ENCODE results near the gene HERPUD1. TPM values are rescaled to one million over a fixed set of nuclear protein-coding genes. Genes with fewer than 3 reads are reported as not detected.
"Not testable (repeated sequence)": the region's sequence is repeated elsewhere in the genome, so short reads cannot be mapped to it uniquely, and the experiment has no call there.

Gene HERPUD1
- polyA plus RNA-seq, 1 experiment, result 306 TPM

DNA sequence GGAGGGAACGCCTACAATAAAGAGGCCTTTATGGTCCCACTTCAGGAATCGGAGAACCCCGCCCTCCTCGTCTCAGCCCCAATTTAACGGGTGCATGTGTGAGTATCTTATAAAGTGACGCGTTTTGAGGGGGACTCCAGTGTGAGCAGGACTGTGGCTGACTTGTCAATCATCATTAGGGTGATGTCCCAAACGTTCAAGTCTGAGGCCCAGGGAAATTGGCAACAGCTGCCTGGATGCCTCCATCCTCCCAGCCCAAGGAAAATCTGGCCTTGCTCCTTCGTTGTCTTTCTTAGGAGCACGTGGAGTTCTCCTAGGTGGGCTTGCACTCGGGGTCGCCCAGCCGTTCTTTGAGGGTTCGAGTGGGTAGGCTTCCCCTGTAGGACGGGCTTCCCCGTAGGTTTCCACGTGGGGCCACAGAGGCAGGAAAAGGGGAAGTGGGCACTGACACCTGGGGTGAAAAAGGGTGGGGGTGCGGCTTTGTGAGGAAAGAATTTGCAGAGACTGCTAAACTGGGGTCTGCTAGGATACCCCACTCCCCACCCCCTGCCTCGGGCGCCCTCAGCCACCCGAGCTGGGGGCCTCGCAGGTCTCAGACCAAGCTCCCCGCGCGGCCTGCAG, 561 bp upstream of the HERPUD1 start:
- CTCF ChIA-PET, result interaction anchor here (0.7 to 1.6 kb wide), 5 partner anchors 11 to 138 kb away, joined by 3 to 5 read pairs (median 3); no protein-coding TSS in a partner anchor
- TF ChIP-seq, protein P1, sequence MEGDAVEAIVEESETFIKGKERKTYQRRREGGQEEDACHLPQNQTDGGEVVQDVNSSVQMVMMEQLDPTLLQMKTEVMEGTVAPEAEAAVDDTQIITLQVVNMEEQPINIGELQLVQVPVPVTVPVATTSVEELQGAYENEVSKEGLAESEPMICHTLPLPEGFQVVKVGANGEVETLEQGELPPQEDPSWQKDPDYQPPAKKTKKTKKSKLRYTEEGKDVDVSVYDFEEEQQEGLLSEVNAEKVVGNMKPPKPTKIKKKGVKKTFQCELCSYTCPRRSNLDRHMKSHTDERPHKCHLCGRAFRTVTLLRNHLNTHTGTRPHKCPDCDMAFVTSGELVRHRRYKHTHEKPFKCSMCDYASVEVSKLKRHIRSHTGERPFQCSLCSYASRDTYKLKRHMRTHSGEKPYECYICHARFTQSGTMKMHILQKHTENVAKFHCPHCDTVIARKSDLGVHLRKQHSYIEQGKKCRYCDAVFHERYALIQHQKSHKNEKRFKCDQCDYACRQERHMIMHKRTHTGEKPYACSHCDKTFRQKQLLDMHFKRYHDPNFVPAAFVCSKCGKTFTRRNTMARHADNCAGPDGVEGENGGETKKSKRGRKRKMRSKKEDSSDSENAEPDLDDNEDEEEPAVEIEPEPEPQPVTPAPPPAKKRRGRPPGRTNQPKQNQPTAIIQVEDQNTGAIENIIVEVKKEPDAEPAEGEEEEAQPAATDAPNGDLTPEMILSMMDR (IDR thresholded peaks at IDR 0.05; ENCODE audit: insufficient read depth, low read depth, low read length), result no peak
- no peak for DNase-seq (ENCODE audit: low read depth)

DNA sequence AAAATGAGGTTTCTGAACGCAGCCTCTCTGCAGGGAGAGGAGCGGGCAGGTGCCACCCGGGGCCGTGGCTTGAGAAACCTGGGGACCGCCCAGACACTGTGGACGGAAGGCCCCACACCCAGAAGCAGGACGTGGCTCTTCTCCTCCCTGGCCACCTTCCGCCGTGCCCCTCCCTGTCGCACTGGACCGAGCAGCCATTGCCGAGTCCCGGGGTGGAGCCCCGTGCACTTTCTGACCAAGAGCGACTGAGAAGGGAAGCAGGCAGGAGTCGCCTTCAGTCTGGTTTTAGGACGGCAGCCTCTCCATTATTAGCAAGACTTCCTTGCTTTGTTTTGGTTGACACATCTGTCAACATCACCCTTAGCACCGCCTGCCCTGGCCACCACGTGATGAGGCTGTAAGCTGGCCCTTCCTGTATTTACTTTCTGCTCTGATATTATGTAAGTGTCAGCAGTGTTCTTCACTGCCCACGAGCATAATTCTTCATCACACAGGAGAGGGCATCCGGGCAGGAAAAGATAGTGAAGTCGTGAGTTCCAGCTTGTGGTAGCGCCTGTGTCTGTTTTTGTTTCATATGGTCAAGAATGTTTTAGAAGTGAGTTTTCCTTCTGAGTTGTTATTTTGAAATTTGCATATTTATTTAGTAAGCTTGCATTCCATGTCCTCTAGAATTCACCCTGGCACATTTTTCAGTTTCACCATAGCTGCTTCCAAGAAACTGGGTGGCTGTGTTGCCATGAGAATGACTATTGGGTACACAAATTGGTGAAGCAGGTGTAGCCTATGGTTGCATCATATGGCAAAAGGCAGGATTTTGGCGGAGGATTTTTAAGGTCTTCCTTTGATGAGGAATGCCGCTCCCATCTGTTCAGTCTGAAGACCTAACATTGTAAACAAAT, 1.0 kb downstream of the HERPUD1 start:
- DNase-seq (ENCODE audit: low read depth), result no peak
- Histone ChIP-seq H3K36me3 (ENCODE audit: control insufficient read depth, insufficient read depth, low read length) (peaks cover 5% of the 10 kb centered on the region), H3K4me3 (ENCODE audit: low read depth, low read length) (peak overlapping the region; percentile 100), H3K27me3 (ENCODE audit: control insufficient read depth, insufficient read depth, low read length) (no peaks in the 10 kb centered on the region)
- TF ChIP-seq, protein P1 (IDR thresholded peaks at IDR 0.05; ENCODE audit: insufficient read depth, low read depth, low read length), result no peak
- ChIA-PET CTCF (interaction anchor here (0.8 to 2.0 kb wide), 6 partner anchors 12 to 140 kb away, joined by 3 to 7 read pairs (median 4); no protein-coding TSS in a partner anchor), POLR2A (interaction anchor here (0.6 to 1.2 kb wide), 2 partner anchors 20 to 108 kb away, joined by 3 to 4 read pairs; no protein-coding TSS in a partner anchor)

More for the DNA sequence above, 561 bp upstream of the HERPUD1 start:
- POLR2A ChIA-PET, result interaction anchor here (0.6 to 0.8 kb wide), 9 partner anchors 12 to 108 kb away, joined by 3 to 16 read pairs (median 4); no protein-coding TSS in a partner anchor
- no peaks in the 10 kb centered on the region for H3K27me3 ChIP-seq (ENCODE audit: control insufficient read depth, insufficient read depth, low read length)
- peaks cover under 1% of the 10 kb centered on the region for H3K36me3 ChIP-seq (ENCODE audit: control insufficient read depth, insufficient read depth, low read length)
- H3K4me3 ChIP-seq (ENCODE audit: low read depth, low read length), result peak overlapping the region; percentile 100

DNA sequence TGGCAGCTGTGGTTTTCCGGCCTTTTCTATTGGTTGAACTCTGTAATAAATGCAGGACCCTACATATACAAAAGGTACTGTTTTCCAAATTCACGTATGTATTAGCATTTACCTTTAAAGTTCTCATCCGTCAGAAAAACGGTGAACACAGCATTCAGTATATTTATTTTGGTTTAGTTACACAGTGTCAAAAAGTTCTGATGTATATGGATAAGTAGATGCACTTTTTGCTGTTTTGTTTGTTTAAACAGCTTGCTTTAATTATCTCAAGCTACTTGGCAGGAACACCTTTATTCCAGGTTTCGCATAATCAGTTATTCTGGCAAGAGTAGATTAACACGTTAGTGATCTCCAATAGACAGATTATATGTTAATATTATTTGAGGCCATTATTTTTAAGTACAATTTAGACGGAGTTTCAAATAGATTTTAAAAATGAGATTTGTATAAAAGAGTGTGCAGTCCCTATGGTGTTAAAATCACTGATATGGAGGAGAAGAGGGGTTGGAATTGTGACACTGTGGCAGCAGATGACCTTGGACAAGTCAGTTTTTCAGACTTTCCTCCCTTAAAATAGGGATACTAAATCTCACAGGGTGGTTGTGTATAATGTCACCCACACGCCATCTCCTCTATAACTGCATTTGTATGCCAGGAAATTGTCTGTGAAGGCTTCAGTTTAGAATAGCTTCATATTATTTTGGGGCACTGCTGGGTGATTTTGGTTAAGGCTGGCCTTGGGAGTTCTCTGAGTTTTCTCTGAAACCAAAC, 2.1 kb downstream of the HERPUD1 start:
- Histone ChIP-seq H3K4me3 (ENCODE audit: low read depth, low read length) (peak overlapping the region; percentile 100), H3K36me3 (ENCODE audit: control insufficient read depth, insufficient read depth, low read length) (peaks cover 13% of the 10 kb centered on the region), H3K27me3 (ENCODE audit: control insufficient read depth, insufficient read depth, low read length) (no peaks in the 10 kb centered on the region)
- TF ChIP-seq, protein P1 (IDR thresholded peaks at IDR 0.05; ENCODE audit: insufficient read depth, low read depth, low read length), result no peak
- DNase-seq (ENCODE audit: low read depth), result no peak
- POLR2A ChIA-PET, result interaction anchor here (0.6 to 0.8 kb wide), 5 partner anchors 14 to 110 kb away, joined by 3 to 16 read pairs (median 4); no protein-coding TSS in a partner anchor
- CTCF ChIA-PET, result interaction anchor here (1.0 to 2.0 kb wide), 4 partner anchors 11 to 141 kb away, joined by 3 to 7 read pairs (median 4); no protein-coding TSS in a partner anchor

DNA sequence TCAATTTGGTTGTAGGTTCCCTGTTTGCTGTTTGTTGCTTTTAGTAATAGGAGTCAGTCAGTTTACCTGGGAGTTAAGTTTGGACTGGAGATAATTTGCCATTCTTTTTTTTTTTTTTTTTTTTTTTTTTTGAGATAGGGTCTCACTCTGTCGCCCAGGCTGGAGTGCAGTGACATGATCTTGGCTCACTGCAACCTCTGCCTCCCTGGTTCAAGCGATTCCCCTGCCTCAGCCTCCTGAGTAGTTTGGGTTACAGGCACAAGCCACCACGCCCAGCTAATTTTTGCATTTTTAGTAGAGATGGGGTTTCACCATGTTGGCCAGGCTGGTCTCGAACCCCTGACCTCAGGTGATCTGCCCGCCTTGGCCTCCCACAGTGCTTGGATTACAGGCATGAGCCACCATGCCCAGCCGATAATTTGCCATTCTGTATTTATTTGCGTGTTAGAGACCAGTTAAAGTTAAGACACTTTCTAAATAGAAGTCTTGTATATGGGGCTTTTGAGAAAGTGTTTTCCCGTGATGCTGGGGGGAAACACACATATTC, 2.7 kb downstream of the HERPUD1 start:
- not testable (repeated sequence) for DNase-seq (ENCODE audit: low read depth); H3K27me3 ChIP-seq (ENCODE audit: control insufficient read depth, insufficient read depth, low read length)
- ChIA-PET POLR2A (interaction anchor here (0.7 to 0.8 kb wide), 3 partner anchors 24 to 54 kb away, joined by 4 to 16 read pairs (median 12); no protein-coding TSS in a partner anchor), CTCF (interaction anchor here (1.0 to 2.0 kb wide), 2 partner anchors 111 to 141 kb away, joined by 3 to 6 read pairs; no protein-coding TSS in a partner anchor)
- Histone ChIP-seq H3K36me3 (ENCODE audit: control insufficient read depth, insufficient read depth, low read length) (peaks cover 15% of the 10 kb centered on the region), H3K4me3 (ENCODE audit: low read depth, low read length) (peak overlapping the region; percentile 100)

DNA sequence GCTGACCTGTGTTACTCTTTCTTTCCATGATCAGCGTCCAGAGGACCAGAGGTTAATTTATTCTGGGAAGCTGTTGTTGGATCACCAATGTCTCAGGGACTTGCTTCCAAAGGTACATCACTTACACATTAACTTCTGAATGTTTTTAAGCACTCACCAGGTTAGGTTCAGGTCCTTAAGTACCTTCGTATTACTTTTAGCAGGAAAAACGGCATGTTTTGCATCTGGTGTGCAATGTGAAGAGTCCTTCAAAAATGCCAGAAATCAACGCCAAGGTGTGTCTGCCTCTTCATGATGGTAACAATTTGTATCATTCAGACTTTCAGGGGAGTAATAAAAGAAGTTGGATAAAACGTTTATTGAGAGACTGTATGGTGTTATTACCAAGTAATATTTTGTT, 3.3 kb downstream of the HERPUD1 start:
- no peaks in the 10 kb centered on the region for H3K27me3 ChIP-seq (ENCODE audit: control insufficient read depth, insufficient read depth, low read length)
- ChIA-PET POLR2A (no interaction called here), CTCF (no interaction called here)
- peaks cover 21% of the 10 kb centered on the region for H3K36me3 ChIP-seq (ENCODE audit: control insufficient read depth, insufficient read depth, low read length)
- TF ChIP-seq, protein P1 (IDR thresholded peaks at IDR 0.05; ENCODE audit: insufficient read depth, low read depth, low read length), result no peak
- no peak for DNase-seq (ENCODE audit: low read depth)
- H3K4me3 ChIP-seq (ENCODE audit: low read depth, low read length), result peak overlapping the region; percentile 100
